GM12892 (cell line): ENCODE measurements around the gene UCK1.

Experiments used
- POLR2A ChIP-seq: IDR thresholded peaks from 2 replicates; pipeline ENCODE4 v1.6.1; 2011; ENCODE audit warnings: low read depth, low read length, control low read depth
- POLR2AphosphoS5 ChIP-seq: IDR thresholded peaks from 2 replicates; pipeline ENCODE4 v1.6.1; 2011; ENCODE audit warnings: low read depth, low read length, control low read depth
- TAF1 ChIP-seq: IDR thresholded peaks from 2 replicates; pipeline ENCODE4 v1.6.1; 2011; ENCODE audit warnings: low read depth, mild to moderate bottlenecking, control low read depth, low read length, borderline replicate concordance

DNA sequence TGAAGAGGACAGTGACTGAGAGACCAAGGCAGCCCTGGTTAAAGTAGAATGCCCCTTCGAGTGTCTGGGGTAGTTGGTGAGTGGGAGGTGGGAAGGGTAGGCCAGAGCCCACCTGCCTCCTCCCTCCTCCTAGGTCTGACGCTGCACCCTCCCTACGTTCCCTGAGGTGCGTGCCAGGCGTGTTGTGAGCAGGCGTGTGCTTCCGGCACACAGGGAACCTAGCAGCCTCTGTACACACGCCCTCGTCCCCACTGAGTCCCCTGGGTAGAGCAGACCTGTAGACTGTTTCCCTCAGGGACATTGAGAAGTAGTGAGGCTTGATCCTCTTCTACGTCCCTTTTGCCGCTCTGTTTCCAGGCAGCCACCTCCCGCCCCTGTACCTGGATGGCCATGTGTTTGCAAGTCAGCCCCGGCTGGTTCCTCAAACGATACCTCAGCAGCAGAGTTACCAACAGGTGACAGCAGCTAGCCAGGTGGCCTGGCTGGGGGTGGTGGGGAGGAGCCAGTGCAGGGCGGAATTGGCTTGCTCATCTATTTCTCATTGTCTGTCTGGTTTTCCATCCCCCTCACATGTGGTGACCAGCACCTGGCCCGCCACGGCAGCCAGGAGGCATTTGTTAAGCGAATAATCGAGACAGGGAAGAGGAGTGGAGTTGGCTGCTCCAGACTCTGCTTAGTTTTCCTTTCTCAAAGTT lies 45.2 kb downstream of the UCK1 start:
- no peak for TF ChIP-seq POLR2AphosphoS5
- no peak for TF ChIP-seq POLR2A
- no peak for TF ChIP-seq TAF1
